Left forelimb (tissue), 1 donor: ENCODE results near the gene NGRN.
A peak's percentile ranks its signal among the peaks of the same experiment; 100 is the strongest.

Experiments
- DNase-seq: peaks from one replicate; pipeline ENCODE4 v3.0.0-alpha.2; 2018; ENCODE audit warnings: low spot score

NGRN gene

GRCh38 chr15:90265271-90266060 lies at the start of gene NGRN:
TSS of gene NGRN (plus strand) at chr15:90265672. CDS start at chr15:90265713, 41 bp downstream.
- DNase-seq, result peak; percentile 96

- no peak for DNase-seq
Observed at GRCh38 chr15:90217671-90218394, 47.6 kb upstream of the NGRN start.

- DNase-seq, result no peak
Observed at GRCh38 chr15:90219421-90220141, 45.9 kb upstream of the NGRN start.

- no peak for DNase-seq
Observed at GRCh38 chr15:90221246-90221900, 44.1 kb upstream of the NGRN start.

- DNase-seq, result no peak
Observed at GRCh38 chr15:90222547-90222946, 42.9 kb upstream of the NGRN start.

- no peak for DNase-seq
Observed at GRCh38 chr15:90223441-90224165, 41.9 kb upstream of the NGRN start.

- DNase-seq, result no peak
Observed at GRCh38 chr15:90225047-90225446, 40.4 kb upstream of the NGRN start.

GRCh38 chr15:90225504-90226234 lies 39.8 kb upstream of the NGRN start:
- no peak for DNase-seq

- DNase-seq, result no peak
Observed at GRCh38 chr15:90227336-90227735, 38.1 kb upstream of the NGRN start.

- DNase-seq, result no peak
Observed at GRCh38 chr15:90227816-90228772, 37.4 kb upstream of the NGRN start.

- no peak for DNase-seq
Observed at GRCh38 chr15:90228960-90229359, 36.5 kb upstream of the NGRN start.

GRCh38 chr15:90230071-90230494 lies 35.4 kb upstream of the NGRN start:
- DNase-seq, result no peak

- no peak for DNase-seq
Observed at GRCh38 chr15:90230610-90231009, 34.9 kb upstream of the NGRN start.

- DNase-seq, result no peak
Observed at GRCh38 chr15:90231028-90232017, 34.1 kb upstream of the NGRN start.

- DNase-seq, result no peak
Observed at GRCh38 chr15:90232196-90232595, 33.3 kb upstream of the NGRN start.

GRCh38 chr15:90232941-90233386 lies 32.5 kb upstream of the NGRN start:
- DNase-seq, result no peak

- DNase-seq, result peak; percentile 99
Observed at GRCh38 chr15:90233387-90234095, 31.9 kb upstream of the NGRN start, which contains the start of gene CIB1. TSS of gene CIB1 (minus strand) at chr15:90233941. CDS start at chr15:90233885, 56 bp downstream.
